Spleen (tissue), 7 donors: Measurements from ENCODE around the gene CFAP54.

Experiments used
- CTCF ChIP-seq, 11 experiments: fragments of 200-600 bp in 7 of 11; fragments of 450-650 bp in 4 of 11; sonication (generic) in 4 of 11; IDR thresholded peaks in 8 of 11; conservative IDR thresholded peaks in 3 of 11; 1 replicate in 7 of 11; 2 replicates in 4 of 11; pipeline versions ENCODE4 v1.4.0 to v1.8.0; 2016 to 2021; ENCODE audit warnings: antibody characterized with exemption in 11 of 11, inconsistent platforms in 4 of 11, mild to moderate bottlenecking in 1 of 11
- POLR2A ChIP-seq, 3 donors: fragments of 450-650 bp; IDR thresholded peaks; one replicate each; pipeline ENCODE4 v1.5.1; 2017; ENCODE audit warnings: antibody characterized with exemption in 3 of 3, mild to moderate bottlenecking in 1 of 3
- donor health status: DM: no; HTN: no; CAD: no; lungs with moderate emphysema.
- donor health status: DM: no; HTN: no; CAD: no.
- donor health status: DM: no; HTN: no; CAD: no.

- no peak for TF ChIP-seq CTCF (IDR thresholded peaks at IDR 0.05 in 8 of 11, conservative IDR thresholded peaks at IDR 0.05 in 3 of 11)
- no peak for TF ChIP-seq POLR2A (IDR thresholded peaks at IDR 0.05)
Observed at GRCh38 chr12:96585977-96586376, 96.6 kb downstream of the CFAP54 start.
